Measurements from ENCODE around the gene RBPJL. TPM values are rescaled to one million over a fixed set of nuclear protein-coding genes. Genes with fewer than 3 reads are reported as not detected.

Gene RBPJL
- total RNA-seq, 1 experiment from 2014 or later: not detected

DNA sequence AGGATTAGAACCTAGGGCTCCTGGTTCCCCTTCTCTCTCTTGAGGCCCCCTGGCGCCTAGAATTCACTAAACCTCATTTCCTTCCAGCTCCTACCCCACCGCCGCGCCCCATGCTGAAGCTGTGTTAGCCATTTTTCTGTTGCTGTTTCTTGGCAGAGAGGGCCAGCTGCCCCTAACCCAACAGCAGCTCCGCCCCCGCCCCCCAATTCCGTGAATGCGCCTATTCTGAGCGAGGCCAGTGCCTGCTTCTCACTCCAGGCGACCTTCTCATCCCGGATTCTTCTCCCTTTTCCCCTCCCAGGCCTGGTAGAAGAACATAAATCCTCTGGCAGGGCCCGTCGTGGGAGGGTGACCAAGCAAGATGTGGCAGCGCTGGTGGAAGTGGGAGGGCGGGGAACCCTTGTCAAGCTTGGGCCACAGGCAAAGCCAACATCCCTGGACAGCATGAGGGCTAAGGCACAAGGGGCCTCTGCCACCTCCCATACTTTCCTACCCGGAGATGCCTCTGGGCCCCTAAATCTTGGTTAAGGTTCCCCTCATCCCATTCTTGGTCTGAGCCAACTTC is 518 bp downstream of the RBPJL start:
- Histone ChIP-seq H3K4me1 (ENCODE audit: insufficient read depth, low read length, poor library complexity, severe bottlenecking) (peaks cover 16% of the 10 kb centered on the region), H3K4me3 (ENCODE audit: low read depth, low read length, poor library complexity, severe bottlenecking) (no peak overlapping the region), H3K27ac (ENCODE audit: low read depth, low read length, poor library complexity, severe bottlenecking) (no peak overlapping the region), H3K9me3 (ENCODE audit: low read depth, low read length, poor library complexity, severe bottlenecking) (no peaks in the 10 kb centered on the region), H3K36me3 (ENCODE audit: insufficient read depth, low read length, poor library complexity, severe bottlenecking) (no peaks in the 10 kb centered on the region), H3K27me3 (replicated peaks; ENCODE audit: insufficient read depth, low read depth, low read length, poor library complexity) (no peaks in the 10 kb centered on the region)
- no TSS peak for BruUV-seq (replicated peaks)
- CTCF ChIA-PET: no interaction called here
- no peak for TF ChIP-seq CTCF (conservative IDR thresholded peaks at IDR 0.05; ENCODE audit: low read depth, low read length)
- no peak for TF ChIP-seq EZH2 (IDR thresholded peaks at IDR 0.05; ENCODE audit: borderline replicate concordance, low read depth, low read length, poor library complexity, severe bottlenecking)
- POLR2A ChIA-PET (ENCODE audit: low non-redundant PET): no interaction called here
- no peak for DNase-seq (ENCODE audit: low spot score)
- intact Hi-C loops (cut with micrococcal nuclease; ENCODE audit: unreplicated experiment): no loop called here

DNA sequence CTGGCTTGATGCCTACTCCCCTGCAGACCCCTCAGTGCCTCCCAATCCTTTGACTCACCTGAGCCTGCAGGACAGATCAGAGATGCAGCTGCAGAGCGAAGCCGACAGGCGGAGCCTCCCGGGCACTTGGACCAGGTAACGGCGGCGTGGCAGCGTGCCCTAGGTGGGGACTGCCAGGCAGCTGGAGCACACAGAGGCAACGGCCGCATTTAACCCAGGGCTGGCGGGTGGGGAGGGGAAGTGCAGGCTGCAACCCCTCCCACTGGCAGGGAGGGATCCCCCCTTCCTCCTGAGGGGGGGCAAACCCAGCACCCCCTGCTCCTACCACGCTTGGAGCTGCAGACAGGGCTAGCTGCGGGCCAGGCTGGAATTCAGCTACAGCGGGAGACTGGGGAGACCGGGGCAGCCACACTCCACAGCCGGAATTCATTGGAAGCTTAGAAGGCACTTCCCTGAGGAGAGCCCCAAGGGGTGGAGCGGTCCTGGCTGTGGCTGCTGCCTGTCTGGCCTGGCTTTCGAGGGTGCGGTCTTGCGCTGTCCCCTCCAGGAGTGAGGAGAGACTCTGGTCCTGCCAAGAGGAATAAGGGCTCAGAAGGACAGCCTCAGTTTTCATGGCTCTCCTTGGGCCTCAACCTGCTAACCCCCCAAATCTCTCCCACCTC is 1.6 kb downstream of the RBPJL start, which contains the start of gene MATN4:
Gene MATN4 (minus strand): TSS at position 183 of the 662 bp plus-strand sequence. CDS start 2,717 bp downstream, outside the sequence.
- no peak within 1 kb of the TSS for H3K4me3 ChIP-seq (ENCODE audit: low read depth, low read length, poor library complexity, severe bottlenecking)
- no peak for DNase-seq (ENCODE audit: low spot score)
- ChIA-PET POLR2A (ENCODE audit: low non-redundant PET) (no interaction called here), CTCF (interaction anchor here (0.6 kb wide), 1 partner anchor 11 kb away, joined by 3 read pairs; no protein-coding TSS in a partner anchor)
- BruUV-seq (replicated peaks): no TSS peak
- H3K4me1 ChIP-seq (ENCODE audit: insufficient read depth, low read length, poor library complexity, severe bottlenecking): peaks cover 7% of the 10 kb centered on the region
- TF ChIP-seq CTCF (conservative IDR thresholded peaks at IDR 0.05; ENCODE audit: low read depth, low read length) (no peak), EZH2 (IDR thresholded peaks at IDR 0.05; ENCODE audit: borderline replicate concordance, low read depth, low read length, poor library complexity, severe bottlenecking) (no peak)
- H3K36me3 ChIP-seq (ENCODE audit: insufficient read depth, low read length, poor library complexity, severe bottlenecking): no peaks in the 10 kb centered on the region
- H3K27me3 ChIP-seq (replicated peaks; ENCODE audit: insufficient read depth, low read depth, low read length, poor library complexity): no peaks in the 10 kb centered on the region
- H3K9me3 ChIP-seq (ENCODE audit: low read depth, low read length, poor library complexity, severe bottlenecking): no peaks in the 10 kb centered on the region
- no peak within 1 kb of the TSS for H3K27ac ChIP-seq (ENCODE audit: low read depth, low read length, poor library complexity, severe bottlenecking)
- intact Hi-C loops (cut with micrococcal nuclease; ENCODE audit: unreplicated experiment): no loop called here

- no TSS peak for BruUV-seq (replicated peaks)
- Histone ChIP-seq H3K36me3 (ENCODE audit: insufficient read depth, low read length, poor library complexity, severe bottlenecking) (no peaks in the 10 kb centered on the region), H3K27ac (ENCODE audit: low read depth, low read length, poor library complexity, severe bottlenecking) (no peak overlapping the region), H3K9me3 (ENCODE audit: low read depth, low read length, poor library complexity, severe bottlenecking) (no peaks in the 10 kb centered on the region), H3K4me3 (ENCODE audit: low read depth, low read length, poor library complexity, severe bottlenecking) (no peak overlapping the region), H3K27me3 (replicated peaks; ENCODE audit: insufficient read depth, low read depth, low read length, poor library complexity) (no peaks in the 10 kb centered on the region), H3K4me1 (ENCODE audit: insufficient read depth, low read length, poor library complexity, severe bottlenecking) (no peaks in the 10 kb centered on the region)
- no peak for TF ChIP-seq CTCF (conservative IDR thresholded peaks at IDR 0.05; ENCODE audit: low read depth, low read length)
- no peak for TF ChIP-seq EZH2 (IDR thresholded peaks at IDR 0.05; ENCODE audit: borderline replicate concordance, low read depth, low read length, poor library complexity, severe bottlenecking)
- intact Hi-C loops (cut with micrococcal nuclease; ENCODE audit: unreplicated experiment): no loop called here
- CTCF ChIA-PET: no interaction called here
- DNase-seq (ENCODE audit: low spot score): no peak
- POLR2A ChIA-PET (ENCODE audit: low non-redundant PET): no interaction called here
These were observed 2.4 kb downstream of the RBPJL start for GRCh38 chr20:45309075-45309474.

Data from A673 (cell line).